ENCODE results near the gene B3GNT3.

- TF ChIP-seq CTCF (IDR thresholded peaks at IDR 0.05 in 2 of 3, conservative IDR thresholded peaks at IDR 0.05 in 1 of 3; ENCODE audit: borderline replicate concordance in 1 of 3, insufficient read depth in 1 of 3, low read depth in 2 of 3, low read length in 2 of 3) (no peak), ELF1 (IDR thresholded peaks at IDR 0.05; ENCODE audit: borderline replicate concordance, low read depth) (no peak), EZH2 (IDR thresholded peaks at IDR 0.05) (no peak), JUND (IDR thresholded peaks at IDR 0.05) (no peak), REST (IDR thresholded peaks at IDR 0.05; ENCODE audit: low read depth) (no peak), RAD21 (IDR thresholded peaks at IDR 0.05; ENCODE audit: low read depth) (no peak), SRF (IDR thresholded peaks at IDR 0.05; ENCODE audit: low read depth) (no peak), POLR2A (IDR thresholded peaks at IDR 0.05; ENCODE audit: borderline replicate concordance, extremely low read depth, insufficient read depth, insufficient read length) (no peak), POLR2AphosphoS5 (IDR thresholded peaks at IDR 0.05; ENCODE audit: low read depth, low read length) (no peak)
Observed at GRCh38 chr19:17796838-17797423, 2.0 kb downstream of the B3GNT3 start.

All from HCT116 (cell line).